Liver (tissue), 3 donors: Measurements from ENCODE around the gene KIF1A.

Experiments
- EGR1 ChIP-seq, 2 donors: IDR thresholded peaks; 2 replicates each; pipeline ENCODE4 v1.6.1; 2016 to 2018; ENCODE audit warnings: antibody characterized with exemption in 2 of 2, low read depth in 2 of 2
- FOXA1 ChIP-seq: IDR thresholded peaks from 2 replicates; pipeline ENCODE4 v1.6.1; 2016; ENCODE audit warnings: antibody characterized with exemption
- GABPA ChIP-seq, 2 donors: IDR thresholded peaks in 1 of 2; conservative IDR thresholded peaks in 1 of 2; 2 replicates each; pipeline ENCODE4 v1.6.1; 2016; ENCODE audit warnings: antibody characterized with exemption in 2 of 2, mild to moderate bottlenecking in 1 of 2, moderate library complexity in 1 of 2
- RXRA ChIP-seq, 2 donors: IDR thresholded peaks; 2 replicates each; pipeline ENCODE4 v1.6.1; 2017 to 2018; ENCODE audit warnings: antibody characterized with exemption in 2 of 2, mild to moderate bottlenecking in 1 of 2
- SP1 ChIP-seq: IDR thresholded peaks from 2 replicates; pipeline ENCODE4 v1.6.1; 2018; ENCODE audit warnings: antibody characterized with exemption, mild to moderate bottlenecking
- TAF1 ChIP-seq: conservative IDR thresholded peaks from 2 replicates; pipeline ENCODE4 v1.6.1; 2016; ENCODE audit warnings: antibody characterized with exemption, mild to moderate bottlenecking
- TF ChIP-seq, protein P1 (sequence below): fragments of 150-350 bp; IDR thresholded peaks from 2 replicates; pipeline ENCODE4 v1.5.1; 2017; ENCODE audit warnings: improper control_type of control experiment, low read depth, low read length; ENCODE audit not compliant: missing input control
- TF ChIP-seq, protein P2 (sequence below): IDR thresholded peaks from 2 replicates; pipeline ENCODE4 v1.6.1; 2016; ENCODE audit warnings: antibody characterized with exemption, mild to moderate bottlenecking
- TF ChIP-seq, protein P3 (sequence below): IDR thresholded peaks from 2 replicates; pipeline ENCODE4 v1.6.1; 2016; ENCODE audit warnings: antibody characterized with exemption
- donor health status: healthy.
- donor health status: healthy.

DNA sequence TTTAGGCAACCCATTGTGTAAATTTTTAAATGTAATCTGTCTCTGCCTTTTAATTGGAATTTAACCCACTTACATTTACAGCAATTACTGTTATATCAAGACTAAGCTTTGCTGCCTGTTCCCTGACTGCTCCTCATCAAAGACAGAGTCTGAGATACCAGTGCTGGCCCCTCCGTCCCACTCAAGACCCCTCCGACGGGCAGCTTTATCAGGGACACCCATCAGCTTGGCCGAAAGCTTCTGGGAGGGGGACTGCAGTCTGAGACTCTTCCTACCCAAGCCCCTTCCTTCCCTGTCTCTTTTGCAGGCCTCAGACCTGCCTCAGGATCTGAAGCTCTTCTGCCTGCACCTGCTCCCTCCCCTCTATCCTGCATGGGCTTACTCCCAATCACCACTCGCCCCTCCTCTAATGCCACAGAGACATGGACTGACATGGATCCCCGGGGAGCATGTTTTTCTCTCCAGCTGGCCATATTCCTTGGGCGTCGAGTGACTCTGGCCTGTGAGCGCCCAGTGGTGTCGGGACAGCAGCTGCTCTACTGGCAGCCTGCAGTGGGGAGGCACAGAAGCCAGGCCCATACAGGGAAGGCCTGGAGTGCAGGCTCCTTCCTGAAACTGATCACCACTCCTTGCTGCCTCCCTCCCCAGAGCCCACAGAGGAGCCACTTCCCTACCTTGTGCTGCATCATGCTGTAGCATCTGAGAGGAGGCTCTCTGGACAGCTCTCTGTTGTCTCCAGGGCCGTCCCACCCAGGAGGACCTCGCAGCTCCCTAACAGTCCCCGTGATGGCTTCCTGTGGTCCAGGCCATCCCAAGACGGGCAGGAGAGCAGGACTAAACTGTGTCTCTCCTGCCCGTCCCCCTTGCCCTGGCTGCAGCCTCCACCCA is 3.7 kb upstream of the KIF1A start:
- TF ChIP-seq, protein P1, sequence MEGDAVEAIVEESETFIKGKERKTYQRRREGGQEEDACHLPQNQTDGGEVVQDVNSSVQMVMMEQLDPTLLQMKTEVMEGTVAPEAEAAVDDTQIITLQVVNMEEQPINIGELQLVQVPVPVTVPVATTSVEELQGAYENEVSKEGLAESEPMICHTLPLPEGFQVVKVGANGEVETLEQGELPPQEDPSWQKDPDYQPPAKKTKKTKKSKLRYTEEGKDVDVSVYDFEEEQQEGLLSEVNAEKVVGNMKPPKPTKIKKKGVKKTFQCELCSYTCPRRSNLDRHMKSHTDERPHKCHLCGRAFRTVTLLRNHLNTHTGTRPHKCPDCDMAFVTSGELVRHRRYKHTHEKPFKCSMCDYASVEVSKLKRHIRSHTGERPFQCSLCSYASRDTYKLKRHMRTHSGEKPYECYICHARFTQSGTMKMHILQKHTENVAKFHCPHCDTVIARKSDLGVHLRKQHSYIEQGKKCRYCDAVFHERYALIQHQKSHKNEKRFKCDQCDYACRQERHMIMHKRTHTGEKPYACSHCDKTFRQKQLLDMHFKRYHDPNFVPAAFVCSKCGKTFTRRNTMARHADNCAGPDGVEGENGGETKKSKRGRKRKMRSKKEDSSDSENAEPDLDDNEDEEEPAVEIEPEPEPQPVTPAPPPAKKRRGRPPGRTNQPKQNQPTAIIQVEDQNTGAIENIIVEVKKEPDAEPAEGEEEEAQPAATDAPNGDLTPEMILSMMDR = no peak
- TF ChIP-seq SP1 = no peak
- no peak for TF ChIP-seq RXRA (IDR thresholded peaks at IDR 0.05)
- TF ChIP-seq, protein P2, sequence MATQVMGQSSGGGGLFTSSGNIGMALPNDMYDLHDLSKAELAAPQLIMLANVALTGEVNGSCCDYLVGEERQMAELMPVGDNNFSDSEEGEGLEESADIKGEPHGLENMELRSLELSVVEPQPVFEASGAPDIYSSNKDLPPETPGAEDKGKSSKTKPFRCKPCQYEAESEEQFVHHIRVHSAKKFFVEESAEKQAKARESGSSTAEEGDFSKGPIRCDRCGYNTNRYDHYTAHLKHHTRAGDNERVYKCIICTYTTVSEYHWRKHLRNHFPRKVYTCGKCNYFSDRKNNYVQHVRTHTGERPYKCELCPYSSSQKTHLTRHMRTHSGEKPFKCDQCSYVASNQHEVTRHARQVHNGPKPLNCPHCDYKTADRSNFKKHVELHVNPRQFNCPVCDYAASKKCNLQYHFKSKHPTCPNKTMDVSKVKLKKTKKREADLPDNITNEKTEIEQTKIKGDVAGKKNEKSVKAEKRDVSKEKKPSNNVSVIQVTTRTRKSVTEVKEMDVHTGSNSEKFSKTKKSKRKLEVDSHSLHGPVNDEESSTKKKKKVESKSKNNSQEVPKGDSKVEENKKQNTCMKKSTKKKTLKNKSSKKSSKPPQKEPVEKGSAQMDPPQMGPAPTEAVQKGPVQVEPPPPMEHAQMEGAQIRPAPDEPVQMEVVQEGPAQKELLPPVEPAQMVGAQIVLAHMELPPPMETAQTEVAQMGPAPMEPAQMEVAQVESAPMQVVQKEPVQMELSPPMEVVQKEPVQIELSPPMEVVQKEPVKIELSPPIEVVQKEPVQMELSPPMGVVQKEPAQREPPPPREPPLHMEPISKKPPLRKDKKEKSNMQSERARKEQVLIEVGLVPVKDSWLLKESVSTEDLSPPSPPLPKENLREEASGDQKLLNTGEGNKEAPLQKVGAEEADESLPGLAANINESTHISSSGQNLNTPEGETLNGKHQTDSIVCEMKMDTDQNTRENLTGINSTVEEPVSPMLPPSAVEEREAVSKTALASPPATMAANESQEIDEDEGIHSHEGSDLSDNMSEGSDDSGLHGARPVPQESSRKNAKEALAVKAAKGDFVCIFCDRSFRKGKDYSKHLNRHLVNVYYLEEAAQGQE = no peak
- TF ChIP-seq, protein P3, sequence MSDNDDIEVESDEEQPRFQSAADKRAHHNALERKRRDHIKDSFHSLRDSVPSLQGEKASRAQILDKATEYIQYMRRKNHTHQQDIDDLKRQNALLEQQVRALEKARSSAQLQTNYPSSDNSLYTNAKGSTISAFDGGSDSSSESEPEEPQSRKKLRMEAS = no peak
- TF ChIP-seq GABPA (IDR thresholded peaks at IDR 0.05 in 1 of 2, conservative IDR thresholded peaks at IDR 0.05 in 1 of 2) = no peak
- no peak for TF ChIP-seq EGR1 (IDR thresholded peaks at IDR 0.05; ENCODE audit: low read depth in 2 of 2)
- TF ChIP-seq TAF1 = no peak
- no peak for TF ChIP-seq FOXA1
